Caco-2 (cell line): Measurements from ENCODE around the gene CCDC154. TPM values are rescaled to one million over a fixed set of nuclear protein-coding genes. Genes with fewer than 3 reads are reported as not detected.

Experiments used
- BruUV-seq: library from RNA; stranded (reverse); fragments of 400-500 nt; replicated peaks from 2 replicates; lab custom pipeline; 2021; lab: Mats Ljungman, UMichigan
- CTCF ChIA-PET: fragments of 300-600 bp; sonication (Branson Sonifier 250); formaldehyde crosslinking; loops from one replicate; lab custom pipeline; 2022; ENCODE audit warnings: antibody characterized with exemption; lab: Charles Lee
- POLR2A ChIA-PET: fragments of 300-600 bp; sonication (Branson Sonifier 250); formaldehyde crosslinking; loops from one replicate; lab custom pipeline; 2022; ENCODE audit warnings: antibody characterized with exemption; lab: Charles Lee
- DNase-seq, 2 experiments: peaks; one replicate each; pipeline versions ENCODE4 v3.0.0 to v3.0.0-alpha.2; 2020 to 2022
- H3K27me3 ChIP-seq: replicated peaks from 2 replicates; pipeline ENCODE4 v1.6.0; 2011; ENCODE audit warnings: low read length; ENCODE audit not compliant: control insufficient read depth, insufficient read depth
- H3K36me3 ChIP-seq: 2 replicates; pipeline ENCODE4 v1.5.1; 2011; ENCODE audit warnings: low read length; ENCODE audit not compliant: control insufficient read depth, insufficient read depth
- H3K4me1 ChIP-seq: fragments of 250-450 bp; sonication (Bioruptor Pico); 2 replicates; pipeline ENCODE4 v1.5.1; 2020; ENCODE audit warnings: mild to moderate bottlenecking
- H3K4me3 ChIP-seq: 2 replicates; pipeline ENCODE4 v1.5.1; 2011; ENCODE audit warnings: low read depth, mild to moderate bottlenecking, control low read depth, low read length
- H3K9me3 ChIP-seq: fragments of 250-450 bp; sonication (Bioruptor Pico); 2 replicates; pipeline ENCODE4 v1.5.1; 2020; ENCODE audit warnings: mild to moderate bottlenecking, moderate library complexity
- H3K27ac Mint-ChIP-seq: one replicate; pipeline ENCODE4 v1.8.0; 2022; ENCODE audit warnings: mixed read lengths; ENCODE audit not compliant: unreplicated experiment
- H3K27me3 Mint-ChIP-seq: one replicate; pipeline ENCODE4 v1.8.0; 2022; ENCODE audit warnings: mixed read lengths; ENCODE audit not compliant: insufficient read depth, unreplicated experiment
- H3K36me3 Mint-ChIP-seq: one replicate; pipeline ENCODE4 v1.8.0; 2022; ENCODE audit warnings: mild to moderate bottlenecking, mixed read lengths; ENCODE audit not compliant: insufficient read depth, unreplicated experiment
- H3K4me1 Mint-ChIP-seq: one replicate; pipeline ENCODE4 v1.8.0; 2022; ENCODE audit warnings: low read depth, mixed read lengths; ENCODE audit not compliant: unreplicated experiment
- H3K4me3 Mint-ChIP-seq: one replicate; pipeline ENCODE4 v1.8.0; 2022; ENCODE audit warnings: mild to moderate bottlenecking, moderate library complexity, mixed read lengths; ENCODE audit not compliant: unreplicated experiment
- H3K9me3 Mint-ChIP-seq: one replicate; pipeline ENCODE4 v1.8.0; 2022; ENCODE audit warnings: mixed read lengths; ENCODE audit not compliant: unreplicated experiment
- intact Hi-C: fragments of 100-400 bp; cut with micrococcal nuclease; formaldehyde crosslinking; loops from one replicate; pipeline ENCODE4 v1.10.0; 2022; ENCODE audit not compliant: unreplicated experiment
- total RNA-seq: library from RNA; stranded (reverse); gene quantifications from 2 replicates; pipeline ENCODE4 v1.2.3, GENCODE V29; 2022
- TF ChIP-seq, protein P1 (sequence below), 2 experiments: fragments of 200-600 bp in 1 of 2; IDR thresholded peaks; 1 replicate in 1 of 2; 2 replicates in 1 of 2; pipeline versions ENCODE4 v1.5.1 to v1.8.0; 2011 to 2022; ENCODE audit warnings: antibody characterized with exemption in 1 of 2, control low read depth in 1 of 2, inconsistent platforms in 1 of 2, low read depth in 1 of 2, low read length in 1 of 2, mild to moderate bottlenecking in 1 of 2, moderate library complexity in 1 of 2; ENCODE audit not compliant: insufficient read depth in 1 of 2, severe bottlenecking in 1 of 2, unreplicated experiment in 1 of 2

The CCDC154 gene
- total RNA-seq, 1 experiment from 2014 or later, result 1.1 TPM

DNA sequence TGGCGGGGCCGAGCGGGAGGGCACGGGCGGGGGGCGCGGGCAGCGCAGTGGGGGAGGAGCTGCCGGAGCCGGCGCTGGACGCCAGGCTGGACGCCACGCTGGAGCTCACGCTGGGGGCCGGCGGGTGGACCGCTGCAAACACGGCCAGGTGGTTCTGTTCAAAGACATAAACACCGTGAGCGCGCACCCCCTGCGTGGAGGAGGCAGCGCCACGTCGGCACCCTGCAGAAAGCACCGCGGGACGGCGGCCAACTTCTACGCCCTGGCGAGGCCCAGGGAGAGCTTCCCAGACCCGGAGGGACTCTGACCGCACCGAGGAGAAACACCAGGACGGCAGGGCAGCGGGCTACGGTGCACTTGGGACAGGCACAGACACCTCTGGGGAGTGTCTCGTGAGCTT, 59.1 kb downstream of the CCDC154 start:
- H3K36me3 Mint-ChIP-seq, result peaks cover 8% of the 10 kb centered on the region
- H3K27ac Mint-ChIP-seq, result no peak overlapping the region
- ChIA-PET POLR2A (interaction anchor here (0.6 kb wide), 1 partner anchor 23 kb away, joined by 3 read pairs; no protein-coding TSS in a partner anchor), CTCF (no interaction called here)
- H3K27me3 ChIP-seq, result no peaks in the 10 kb centered on the region
- no peak overlapping the region for H3K4me3 Mint-ChIP-seq
- no peaks in the 10 kb centered on the region for H3K9me3 Mint-ChIP-seq
- H3K27me3 Mint-ChIP-seq, result no peaks in the 10 kb centered on the region
- H3K9me3 ChIP-seq, result no peaks in the 10 kb centered on the region
- no TSS peak for BruUV-seq
- no peak for DNase-seq
- H3K4me3 ChIP-seq, result no peak overlapping the region
- intact Hi-C loops, result no loop called here
- H3K36me3 ChIP-seq, result no peaks in the 10 kb centered on the region; the same call in 1 of the 2 replicates
- TF ChIP-seq, protein P1, sequence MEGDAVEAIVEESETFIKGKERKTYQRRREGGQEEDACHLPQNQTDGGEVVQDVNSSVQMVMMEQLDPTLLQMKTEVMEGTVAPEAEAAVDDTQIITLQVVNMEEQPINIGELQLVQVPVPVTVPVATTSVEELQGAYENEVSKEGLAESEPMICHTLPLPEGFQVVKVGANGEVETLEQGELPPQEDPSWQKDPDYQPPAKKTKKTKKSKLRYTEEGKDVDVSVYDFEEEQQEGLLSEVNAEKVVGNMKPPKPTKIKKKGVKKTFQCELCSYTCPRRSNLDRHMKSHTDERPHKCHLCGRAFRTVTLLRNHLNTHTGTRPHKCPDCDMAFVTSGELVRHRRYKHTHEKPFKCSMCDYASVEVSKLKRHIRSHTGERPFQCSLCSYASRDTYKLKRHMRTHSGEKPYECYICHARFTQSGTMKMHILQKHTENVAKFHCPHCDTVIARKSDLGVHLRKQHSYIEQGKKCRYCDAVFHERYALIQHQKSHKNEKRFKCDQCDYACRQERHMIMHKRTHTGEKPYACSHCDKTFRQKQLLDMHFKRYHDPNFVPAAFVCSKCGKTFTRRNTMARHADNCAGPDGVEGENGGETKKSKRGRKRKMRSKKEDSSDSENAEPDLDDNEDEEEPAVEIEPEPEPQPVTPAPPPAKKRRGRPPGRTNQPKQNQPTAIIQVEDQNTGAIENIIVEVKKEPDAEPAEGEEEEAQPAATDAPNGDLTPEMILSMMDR (IDR thresholded peaks at IDR 0.05; ENCODE audit: insufficient read depth in 1 of 2, low read depth in 1 of 2, low read length in 1 of 2, severe bottlenecking in 1 of 2, unreplicated experiment in 1 of 2), result no peak
- 0 out of 2 replicates have a peak, but pooled peaks cover under 1% of the 10 kb centered on the region for H3K4me1 ChIP-seq
- H3K4me1 Mint-ChIP-seq, result no peaks in the 10 kb centered on the region

Other genes starting within 250 kb of the CCDC154 start
- not detected in 2 replicates for gene TPSG1, start 219.3 kb downstream of the CCDC154 start, total RNA-seq
- not detected in 2 replicates for gene TPSB2, start 214.4 kb downstream of the CCDC154 start, total RNA-seq
- not detected in 2 replicates for gene TPSAB1, start 203.9 kb downstream of the CCDC154 start, total RNA-seq
- not detected in 2 replicates for gene TPSD1, start 188.5 kb downstream of the CCDC154 start, total RNA-seq
- gene UBE2I, start 134.9 kb downstream of the CCDC154 start, total RNA-seq, result 178 and 199 TPM in 2 replicates
- gene BAIAP3, start 110.9 kb downstream of the CCDC154 start, total RNA-seq, result 4.2 and 5.0 TPM in 2 replicates
- 48.3 and 48.6 TPM in 2 replicates for gene TSR3, start 92.7 kb downstream of the CCDC154 start, total RNA-seq
- gene GNPTG, start 92.6 kb downstream of the CCDC154 start, total RNA-seq, result 37.3 and 37.6 TPM in 2 replicates
- 31.2 and 37.7 TPM in 2 replicates for gene UNKL, start 29.9 kb downstream of the CCDC154 start, total RNA-seq
- gene UQCC4, start 23.8 kb downstream of the CCDC154 start, total RNA-seq, result 15.4 and 17.9 TPM in 2 replicates
- gene PERCC1, start 13.5 kb downstream of the CCDC154 start, total RNA-seq, result 2.0 and 2.1 TPM in 2 replicates
- gene CLCN7, start 30.5 kb upstream of the CCDC154 start, total RNA-seq, result 119 and 127 TPM in 2 replicates
- not detected in 2 replicates for gene PTX4, start 44.4 kb upstream of the CCDC154 start, total RNA-seq
- 55.7 and 62.6 TPM in 2 replicates for gene TELO2, start 48.8 kb upstream of the CCDC154 start, total RNA-seq
- gene TMEM204, start 89.1 kb upstream of the CCDC154 start, total RNA-seq, result not detected in 2 replicates
- 16.0 and 16.2 TPM in 2 replicates for gene IFT140, start 167.5 kb upstream of the CCDC154 start, total RNA-seq
- 24.7 and 27.3 TPM in 2 replicates for gene CRAMP1, start 167.8 kb upstream of the CCDC154 start, total RNA-seq
- gene JPT2, start 233.7 kb upstream of the CCDC154 start, total RNA-seq, result 170 and 178 TPM in 2 replicates